ENCODE measurements around the gene SMOC1. TPM values are rescaled to one million over a fixed set of nuclear protein-coding genes. Genes with fewer than 3 reads are reported as not detected.

SMOC1 gene
- total RNA-seq, 1 experiment from 2014 or later: 22.9 TPM

DNA sequence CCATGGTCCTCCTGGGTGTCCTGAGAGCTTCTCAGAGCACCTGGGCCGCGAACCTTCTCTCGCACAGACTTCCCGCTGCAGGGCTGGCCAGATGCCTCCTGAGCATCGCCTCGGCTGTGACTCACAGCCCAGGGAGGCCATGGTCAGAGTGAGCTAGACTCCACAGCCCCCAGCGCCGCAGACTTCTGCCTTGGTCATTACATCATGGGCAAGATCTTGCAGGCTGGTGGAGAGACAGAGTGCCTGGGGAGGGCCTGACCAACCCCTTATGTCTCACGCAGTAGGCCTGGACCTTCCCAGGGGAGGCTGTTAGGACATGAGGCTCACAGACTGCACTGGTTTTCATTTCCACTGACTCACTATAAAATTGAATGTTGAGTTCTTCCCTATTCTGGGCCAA lies 41.8 kb downstream of the SMOC1 start:
- Mint-ChIP-seq H3K4me1 (ENCODE audit: insufficient read depth, unreplicated experiment) (peaks cover 16% of the 10 kb centered on the region), H3K9me3 (ENCODE audit: unreplicated experiment) (peaks cover 1% of the 10 kb centered on the region), H3K4me3 (ENCODE audit: unreplicated experiment) (no peak overlapping the region), H3K36me3 (ENCODE audit: insufficient read depth, unreplicated experiment) (peaks cover 10% of the 10 kb centered on the region), H3K27ac (ENCODE audit: low read depth, unreplicated experiment) (no peak overlapping the region), H3K27me3 (ENCODE audit: insufficient read depth, unreplicated experiment) (no peaks in the 10 kb centered on the region)
- BruUV-seq (replicated peaks): no TSS peak
- DNase-seq (ENCODE audit: unreplicated experiment): peak; percentile 61
- ChIA-PET POLR2A (interaction anchor here (0.6 kb wide), 1 partner anchor 11 kb away, joined by 3 read pairs; no protein-coding TSS in a partner anchor), CTCF (no interaction called here)
- TF ChIP-seq, protein P1, sequence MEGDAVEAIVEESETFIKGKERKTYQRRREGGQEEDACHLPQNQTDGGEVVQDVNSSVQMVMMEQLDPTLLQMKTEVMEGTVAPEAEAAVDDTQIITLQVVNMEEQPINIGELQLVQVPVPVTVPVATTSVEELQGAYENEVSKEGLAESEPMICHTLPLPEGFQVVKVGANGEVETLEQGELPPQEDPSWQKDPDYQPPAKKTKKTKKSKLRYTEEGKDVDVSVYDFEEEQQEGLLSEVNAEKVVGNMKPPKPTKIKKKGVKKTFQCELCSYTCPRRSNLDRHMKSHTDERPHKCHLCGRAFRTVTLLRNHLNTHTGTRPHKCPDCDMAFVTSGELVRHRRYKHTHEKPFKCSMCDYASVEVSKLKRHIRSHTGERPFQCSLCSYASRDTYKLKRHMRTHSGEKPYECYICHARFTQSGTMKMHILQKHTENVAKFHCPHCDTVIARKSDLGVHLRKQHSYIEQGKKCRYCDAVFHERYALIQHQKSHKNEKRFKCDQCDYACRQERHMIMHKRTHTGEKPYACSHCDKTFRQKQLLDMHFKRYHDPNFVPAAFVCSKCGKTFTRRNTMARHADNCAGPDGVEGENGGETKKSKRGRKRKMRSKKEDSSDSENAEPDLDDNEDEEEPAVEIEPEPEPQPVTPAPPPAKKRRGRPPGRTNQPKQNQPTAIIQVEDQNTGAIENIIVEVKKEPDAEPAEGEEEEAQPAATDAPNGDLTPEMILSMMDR (IDR thresholded peaks at IDR 0.05; ENCODE audit: unreplicated experiment): no peak
- intact Hi-C loops (cut with micrococcal nuclease): no loop called here

DNA sequence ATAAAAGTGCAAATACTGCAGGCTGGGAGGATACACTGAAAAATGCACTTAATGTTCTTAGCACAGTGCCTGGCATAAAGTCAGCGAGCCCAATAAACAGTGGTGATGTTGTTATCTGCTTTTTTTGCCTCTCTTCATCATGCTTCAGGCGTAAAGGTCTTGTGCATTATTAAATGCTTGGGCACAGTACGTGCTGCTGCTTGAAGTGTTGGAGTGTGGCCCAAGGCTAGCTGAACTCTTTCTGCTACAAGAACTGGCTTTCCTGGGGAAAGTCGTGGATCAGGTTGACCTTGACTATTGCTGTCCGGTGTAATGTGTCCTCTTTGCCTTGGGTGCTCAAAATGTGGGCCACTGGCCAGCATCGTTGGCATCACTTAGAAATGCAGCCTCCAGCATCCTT lies 43.0 kb downstream of the SMOC1 start:
- peaks cover 7% of the 10 kb centered on the region for H3K36me3 Mint-ChIP-seq (ENCODE audit: insufficient read depth, unreplicated experiment)
- intact Hi-C loops (cut with micrococcal nuclease): no loop called here
- POLR2A ChIA-PET: no interaction called here
- no peaks in the 10 kb centered on the region for H3K27me3 Mint-ChIP-seq (ENCODE audit: insufficient read depth, unreplicated experiment)
- no peak overlapping the region for H3K4me3 Mint-ChIP-seq (ENCODE audit: unreplicated experiment)
- no peak for DNase-seq (ENCODE audit: unreplicated experiment)
- H3K27ac Mint-ChIP-seq (ENCODE audit: low read depth, unreplicated experiment): no peak overlapping the region
- H3K4me1 Mint-ChIP-seq (ENCODE audit: insufficient read depth, unreplicated experiment): peaks cover 5% of the 10 kb centered on the region
- TF ChIP-seq, protein P1 (IDR thresholded peaks at IDR 0.05; ENCODE audit: unreplicated experiment): no peak
- CTCF ChIA-PET: interaction anchor here (0.6 kb wide), 1 partner anchor 12 kb away, joined by 4 read pairs; no protein-coding TSS in a partner anchor
- H3K9me3 Mint-ChIP-seq (ENCODE audit: unreplicated experiment): no peaks in the 10 kb centered on the region
- no TSS peak for BruUV-seq (replicated peaks)

DNA sequence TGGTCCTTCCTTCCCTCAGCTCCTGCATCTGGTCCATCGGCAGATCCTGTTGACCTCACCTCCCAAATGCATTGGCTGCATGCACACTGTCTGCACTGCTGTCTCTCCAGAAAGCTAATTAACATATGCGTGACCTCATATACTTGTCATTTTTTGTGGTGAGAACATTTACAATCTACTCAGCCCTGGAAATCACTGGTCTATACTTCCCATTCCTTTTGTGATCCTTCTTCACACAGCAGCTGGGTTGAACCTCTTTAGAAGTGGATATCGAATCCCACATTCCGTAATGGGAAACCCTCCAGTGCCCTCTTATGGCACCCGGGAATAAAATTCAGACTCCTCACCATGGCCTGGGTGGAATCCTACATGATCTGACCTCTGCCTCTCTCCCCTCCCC lies 45.0 kb downstream of the SMOC1 start:
- Mint-ChIP-seq H3K27ac (ENCODE audit: low read depth, unreplicated experiment) (no peak overlapping the region), H3K9me3 (ENCODE audit: unreplicated experiment) (no peaks in the 10 kb centered on the region), H3K4me3 (ENCODE audit: unreplicated experiment) (no peak overlapping the region), H3K27me3 (ENCODE audit: insufficient read depth, unreplicated experiment) (no peaks in the 10 kb centered on the region), H3K4me1 (ENCODE audit: insufficient read depth, unreplicated experiment) (no peaks in the 10 kb centered on the region), H3K36me3 (ENCODE audit: insufficient read depth, unreplicated experiment) (peaks cover 7% of the 10 kb centered on the region)
- DNase-seq (ENCODE audit: unreplicated experiment): no peak
- no TSS peak for BruUV-seq (replicated peaks)
- ChIA-PET POLR2A (no interaction called here), CTCF (interaction anchor here (0.7 kb wide), 1 partner anchor 36 kb away, joined by 3 read pairs; no protein-coding TSS in a partner anchor)
- intact Hi-C loops (cut with micrococcal nuclease): no loop called here
- TF ChIP-seq, protein P1 (IDR thresholded peaks at IDR 0.05; ENCODE audit: unreplicated experiment): no peak

DNA sequence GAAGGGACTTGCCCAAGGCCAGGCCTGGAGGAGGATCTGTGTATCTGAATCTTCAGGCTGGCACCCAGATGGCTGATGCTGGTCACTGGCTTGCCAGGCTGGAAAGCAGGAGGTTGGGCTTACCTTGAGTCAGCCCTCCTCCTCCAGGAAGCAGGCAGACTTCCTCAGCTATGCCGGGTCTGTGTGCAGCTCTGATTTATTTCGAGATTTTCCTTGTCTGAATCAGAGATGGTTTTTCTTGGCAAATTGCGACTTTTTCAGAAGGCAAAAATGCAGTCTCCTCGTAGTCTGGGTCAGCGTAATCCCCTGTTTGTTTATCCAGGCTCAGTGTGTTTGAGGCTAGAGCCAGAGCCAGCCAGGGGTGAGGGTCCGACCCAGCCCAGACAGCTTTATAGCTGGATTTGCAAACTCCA lies 48.9 kb downstream of the SMOC1 start:
- H3K9me3 Mint-ChIP-seq (ENCODE audit: unreplicated experiment): no peaks in the 10 kb centered on the region
- BruUV-seq (replicated peaks): no TSS peak
- H3K27ac Mint-ChIP-seq (ENCODE audit: low read depth, unreplicated experiment): no peak overlapping the region
- POLR2A ChIA-PET: interaction anchor here (0.7 kb wide), 1 partner anchor 44 kb away, joined by 3 read pairs; no protein-coding TSS in a partner anchor
- H3K27me3 Mint-ChIP-seq (ENCODE audit: insufficient read depth, unreplicated experiment): no peaks in the 10 kb centered on the region
- H3K36me3 Mint-ChIP-seq (ENCODE audit: insufficient read depth, unreplicated experiment): peaks cover 12% of the 10 kb centered on the region
- TF ChIP-seq, protein P1 (IDR thresholded peaks at IDR 0.05; ENCODE audit: unreplicated experiment): no peak
- no peaks in the 10 kb centered on the region for H3K4me1 Mint-ChIP-seq (ENCODE audit: insufficient read depth, unreplicated experiment)
- intact Hi-C loops (cut with micrococcal nuclease): no loop called here
- DNase-seq (ENCODE audit: unreplicated experiment): peak; percentile 22
- CTCF ChIA-PET: no interaction called here
- no peak overlapping the region for H3K4me3 Mint-ChIP-seq (ENCODE audit: unreplicated experiment)
